Measurements from ENCODE around the gene DDIT4. TPM values are rescaled to one million over a fixed set of nuclear protein-coding genes. Genes with fewer than 3 reads are reported as not detected.

The DDIT4 gene
- total and polyA plus RNA-seq, 2 of the 4 experiments (the other 2 are of a cell fraction): 59.6 to 108 TPM

GRCh38 chr10:72264536-72264935 lies 9.2 kb upstream of the DDIT4 start:
- 0 out of 2 replicates have a peak overlapping the region, but pooled peaks have one; percentile 21 for H3K14ac ChIP-seq (replicated peaks; ENCODE audit: low read depth, low read length)
- H2BK20ac ChIP-seq (ENCODE audit: low read depth, low read length): no peak overlapping the region
- H3K4ac ChIP-seq (ENCODE audit: low read depth, low read length): no peak overlapping the region
- no peak overlapping the region for H3K27ac ChIP-seq (ENCODE audit: insufficient read depth, low read length)
- in situ Hi-C loops (cut with MboI; ENCODE audit: low sequenced_read_pairs) (no loop called here), intact Hi-C loops (cut with micrococcal nuclease) (no loop called here), dilution Hi-C loops (cut with HindIII; ENCODE audit: low sequenced_read_pairs, unreplicated experiment) (no loop called here)
- peaks cover 20% of the 10 kb centered on the region for H3K4me1 ChIP-seq (ENCODE audit: control insufficient read depth, insufficient read depth, low read length)
- H4K5ac ChIP-seq (ENCODE audit: low read depth, low read length): no peak overlapping the region
- H3K27me3 ChIP-seq (ENCODE audit: control insufficient read depth, insufficient read depth, low read length): no peaks in the 10 kb centered on the region
- peak overlapping the region; percentile 5; the same call in 1 of the 2 replicates for H4K91ac ChIP-seq (ENCODE audit: insufficient read depth, low read depth, low read length)
- H3K36me3 ChIP-seq (ENCODE audit: control insufficient read depth, insufficient read depth, low read length): no peaks in the 10 kb centered on the region
- H3K9me1 ChIP-seq (ENCODE audit: insufficient read depth, low read length): peaks cover 18% of the 10 kb centered on the region
- H3K56ac ChIP-seq (ENCODE audit: extremely low read depth, insufficient read depth, low read length): no peak overlapping the region
- no peak overlapping the region for H3K4me3 ChIP-seq (ENCODE audit: insufficient read depth, low read depth, low read length)
- CTCF ChIA-PET: no interaction called here
- peak overlapping the region; percentile 61; the same call in 1 of the 2 replicates for H2BK120ac ChIP-seq (ENCODE audit: low read depth, low read length)
- POLR2A ChIA-PET (ENCODE audit: unreplicated experiment): no interaction called here
- ATAC-seq (ENCODE audit: low read depth): no peak
- no TSS peak for BruUV-seq (replicated peaks)
- no peak overlapping the region for H3K23ac ChIP-seq (ENCODE audit: low read depth, low read length)
- no peak overlapping the region for H4K8ac ChIP-seq (ENCODE audit: low read depth in 2 of 2, low read length in 2 of 2)
- no peak for TF ChIP-seq FOS (IDR thresholded peaks at IDR 0.05; ENCODE audit: low read depth, low read length)
- TF ChIP-seq CEBPB (IDR thresholded peaks at IDR 0.05; ENCODE audit: low read depth, low read length): no peak
- no peak for TF ChIP-seq RAD21 (IDR thresholded peaks at IDR 0.05; ENCODE audit: low read length)
- TF ChIP-seq BHLHE40 (IDR thresholded peaks at IDR 0.05; ENCODE audit: low read depth, low read length): no peak
- H3K9me3 ChIP-seq (ENCODE audit: control insufficient read depth, insufficient read depth, low read length): no peaks in the 10 kb centered on the region
- no peaks in the 10 kb centered on the region for H4K20me1 ChIP-seq (ENCODE audit: insufficient read depth, low read length)
- H2AFZ ChIP-seq (replicated peaks; ENCODE audit: low read length, poor library complexity): no peak overlapping the region
- H2AK9ac ChIP-seq (replicated peaks; ENCODE audit: low read depth, low read length, poor library complexity): no peak overlapping the region
- WGBS, 2 experiments (ENCODE audit: extremely low coverage in 2 of 2, insufficient read length in 1 of 2): no CpG with 5 or more reads among the region's 1 CpG
- H2BK15ac ChIP-seq (ENCODE audit: low read depth, low read length): 0 out of 3 replicates have a peak overlapping the region, but pooled peaks have one; percentile 42
- H3K18ac ChIP-seq (ENCODE audit: low read depth, low read length): no peak overlapping the region
- no peaks in the 10 kb centered on the region for H3K79me1 ChIP-seq (ENCODE audit: low read depth in 1 of 2, low read length in 2 of 2)
- H2BK5ac ChIP-seq (ENCODE audit: low read depth, low read length, poor library complexity, severe bottlenecking): no peak overlapping the region
- no peak overlapping the region for H2AK5ac ChIP-seq (ENCODE audit: low read depth, low read length)
- H3K4me2 ChIP-seq (ENCODE audit: low read depth, low read length): no peak overlapping the region
- H3K9ac ChIP-seq (ENCODE audit: low read depth, low read length): no peak overlapping the region
- no peak for DNase-seq
